Testis (tissue), 3 donors: ENCODE data around the gene LARGE1. TPM values are rescaled to one million over a fixed set of nuclear protein-coding genes. Genes with fewer than 3 reads are reported as not detected.

Experiments
- DNase-seq: peaks from one replicate; pipeline ENCODE4 v3.0.0-alpha.2; 2019
- H3K27ac ChIP-seq, 2 donors: fragments of 200-600 bp; sonication (generic); one replicate each; pipeline ENCODE4 v1.5.1; 2019
- H3K27me3 ChIP-seq: fragments of 200-600 bp; sonication (generic); one replicate; pipeline ENCODE4 v1.5.1; 2019
- H3K36me3 ChIP-seq: fragments of 200-600 bp; sonication (generic); one replicate; pipeline ENCODE4 v1.5.1; 2017; ENCODE audit warnings: low read depth; ENCODE audit errors: missing control alignments
- H3K4me1 ChIP-seq: fragments of 200-600 bp; sonication (generic); one replicate; pipeline ENCODE4 v1.5.1; 2019
- H3K4me3 ChIP-seq, 2 donors: fragments of 200-600 bp; sonication (generic); one replicate each; pipeline ENCODE4 v1.5.1; 2017 to 2019
- H3K9me3 ChIP-seq: fragments of 200-600 bp; sonication (generic); one replicate; pipeline ENCODE4 v1.5.1; 2017
- CTCF ChIP-seq, 3 experiments: fragments of 450-650 bp in 2 of 3; fragments of 200-600 bp in 1 of 3; sonication (generic) in 1 of 3; IDR thresholded peaks; one replicate each; pipeline ENCODE4 v1.5.1; 2016 to 2019; ENCODE audit warnings: antibody characterized with exemption in 3 of 3, mild to moderate bottlenecking in 2 of 3, moderate library complexity in 1 of 3
- POLR2A ChIP-seq: fragments of 450-650 bp; IDR thresholded peaks from one replicate; pipeline ENCODE4 v1.6.1; 2017; ENCODE audit warnings: antibody characterized with exemption, mild to moderate bottlenecking, moderate library complexity
- WGBS, 2 donors: methylation state at CpG; one replicate each; pipeline ENCODE4 v1.1.5; 2018; 5-methylcytosine and 5-hydroxymethylcytosine counted together
- intact Hi-C: fragments of 100-400 bp; cut with DNase I; formaldehyde crosslinking; loops from one replicate; pipeline ENCODE4 v1.15.1; 2023; ENCODE audit warnings: low total_unique reads
- polyA plus RNA-seq: library from polyadenylated mRNA; stranded (reverse); fragments of 350-450 nt; fragmentation: Illumina TruSeq; extraction: RNeasy Lipid Tissue Mini Kit (QIAGEN cat#74804); gene quantifications from one replicate; pipeline ENCODE4 v1.2.3, GENCODE V29; 2014; ENCODE audit warnings: low read depth, low replicate concordance; ENCODE audit not compliant: insufficient read depth
- total RNA-seq, 2 donors: library from RNA; depleted of rRNA; stranded (reverse); fragments of >200 nt; gene quantifications; one replicate each; pipeline ENCODE4 v1.2.3, GENCODE V29; 2016

The LARGE1 gene
- total and polyA plus RNA-seq, 3 donors from 2014 or later: 19.5 to 27.3 (median 21.8) TPM

- no peaks in the 10 kb centered on the region for H3K4me1 ChIP-seq
- H3K27ac ChIP-seq: no peak overlapping the region
- intact Hi-C loops: no loop called here
- H3K36me3 ChIP-seq: no peaks in the 10 kb centered on the region
- TF ChIP-seq CTCF (IDR thresholded peaks at IDR 0.05): no peak
- no peak for TF ChIP-seq POLR2A
- no peaks in the 10 kb centered on the region for H3K27me3 ChIP-seq
- H3K4me3 ChIP-seq: no peak overlapping the region
- DNase-seq: no peak
- no peaks in the 10 kb centered on the region for H3K9me3 ChIP-seq
Measured at GRCh38 chr22:33361581-33361980, 558.7 kb downstream of the LARGE1 start.

GRCh38 chr22:33357981-33358399 is 562.3 kb downstream of the LARGE1 start:
- 77 to 88% methylated on average over 4 of the region's 4 CpGs for WGBS, 2 donors
- H3K4me1 ChIP-seq: no peaks in the 10 kb centered on the region
- no peak overlapping the region for H3K4me3 ChIP-seq
- no peaks in the 10 kb centered on the region for H3K36me3 ChIP-seq
- H3K27me3 ChIP-seq: no peaks in the 10 kb centered on the region
- no peak for DNase-seq
- H3K27ac ChIP-seq: no peak overlapping the region
- intact Hi-C loops: no loop called here
- H3K9me3 ChIP-seq: no peaks in the 10 kb centered on the region
- TF ChIP-seq POLR2A (no peak), CTCF (IDR thresholded peaks at IDR 0.05) (no peak)

GRCh38 chr22:33354928-33355327 is 565.3 kb downstream of the LARGE1 start:
- no peaks in the 10 kb centered on the region for H3K9me3 ChIP-seq
- no peaks in the 10 kb centered on the region for H3K36me3 ChIP-seq
- H3K27me3 ChIP-seq: no peaks in the 10 kb centered on the region
- H3K27ac ChIP-seq: no peak overlapping the region
- H3K4me1 ChIP-seq: no peaks in the 10 kb centered on the region
- DNase-seq: no peak
- no peak overlapping the region for H3K4me3 ChIP-seq
- no peak for TF ChIP-seq POLR2A
- no peak for TF ChIP-seq CTCF (IDR thresholded peaks at IDR 0.05)
- intact Hi-C loops: no loop called here
- 35 to 52% methylated on average over 1 of the region's 1 CpG for WGBS, 2 donors

- DNase-seq: no peak
- 81 to 83% methylated on average over 4 of the region's 4 CpGs for WGBS, 2 donors
- Histone ChIP-seq H3K27ac (no peak overlapping the region), H3K4me3 (no peak overlapping the region), H3K9me3 (no peaks in the 10 kb centered on the region), H3K4me1 (no peaks in the 10 kb centered on the region), H3K27me3 (no peaks in the 10 kb centered on the region), H3K36me3 (no peaks in the 10 kb centered on the region)
- TF ChIP-seq POLR2A (no peak), CTCF (IDR thresholded peaks at IDR 0.05) (no peak)
- intact Hi-C loops: no loop called here
Measured at GRCh38 chr22:33353502-33353901, 566.8 kb downstream of the LARGE1 start.

- Histone ChIP-seq H3K9me3 (no peaks in the 10 kb centered on the region), H3K36me3 (no peaks in the 10 kb centered on the region), H3K27me3 (no peaks in the 10 kb centered on the region), H3K27ac (no peak overlapping the region), H3K4me3 (no peak overlapping the region), H3K4me1 (no peaks in the 10 kb centered on the region)
- intact Hi-C loops: no loop called here
- DNase-seq: no peak
- 94 to 100% methylated on average over 1 of the region's 1 CpG for WGBS, 2 donors
- no peak for TF ChIP-seq POLR2A
- TF ChIP-seq CTCF (IDR thresholded peaks at IDR 0.05): no peak
Measured at GRCh38 chr22:33352768-33353167, 567.5 kb downstream of the LARGE1 start.
